HL-60 (cell line): ENCODE data around the gene CCSER2.
A peak's percentile ranks its signal among the peaks of the same experiment; 100 is the strongest.

Source experiments
- DNase-seq, 2 experiments: peaks; one replicate each; pipeline ENCODE4 v3.0.0-alpha.2; 2010 to 2020; ENCODE audit warnings: low read depth in 1 of 2, low spot score in 1 of 2
- H3K27ac ChIP-seq: fragments of 250-450 bp; sonication (Bioruptor Pico); replicated peaks from 2 replicates; pipeline ENCODE4 v1.5.1; 2020; ENCODE audit warnings: mild to moderate bottlenecking, moderate library complexity
- H3K27me3 ChIP-seq: fragments of 250-450 bp; sonication (Bioruptor Pico); 2 replicates; pipeline ENCODE4 v1.5.1; 2021; ENCODE audit warnings: mild to moderate bottlenecking, moderate library complexity; ENCODE audit not compliant: insufficient read depth, poor library complexity, severe bottlenecking
- H3K4me3 ChIP-seq: replicated peaks from 2 replicates; pipeline ENCODE4 v1.5.1; 2011; ENCODE audit warnings: mild to moderate bottlenecking, control low read depth, low read length; ENCODE audit not compliant: insufficient read depth
- CTCF ChIP-seq: IDR thresholded peaks from one replicate; pipeline ENCODE4 v1.5.1; 2011; ENCODE audit warnings: low read length, control low read depth, inconsistent platforms; ENCODE audit not compliant: insufficient read depth
- GABPA ChIP-seq: IDR thresholded peaks from 2 replicates; pipeline ENCODE4 v1.6.1; 2012; ENCODE audit warnings: low read depth
- POLR2AphosphoS5 ChIP-seq: IDR thresholded peaks from 2 replicates; pipeline ENCODE4 v1.6.1; 2012; ENCODE audit warnings: low read depth
- REST ChIP-seq: IDR thresholded peaks from 2 replicates; pipeline ENCODE4 v1.6.1; 2012; ENCODE audit warnings: low read depth; ENCODE audit not compliant: insufficient replicate concordance
- SPI1 ChIP-seq: IDR thresholded peaks from 2 replicates; pipeline ENCODE4 v1.6.1; 2012; ENCODE audit warnings: low read depth, mild to moderate bottlenecking, borderline replicate concordance

The CCSER2 gene

GRCh38 chr10:84548869-84549268, 220.5 kb downstream of the CCSER2 start:
- DNase-seq, result no peak
- Histone ChIP-seq H3K4me3 (no peak overlapping the region), H3K27ac (no peak overlapping the region), H3K27me3 (no peaks in the 10 kb centered on the region)
- TF ChIP-seq SPI1 (no peak), CTCF (peak; percentile 14)

GRCh38 chr10:84549368-84550165, 221.2 kb downstream of the CCSER2 start:
- no peaks in the 10 kb centered on the region for H3K27me3 ChIP-seq
- H3K27ac ChIP-seq, result no peak overlapping the region
- H3K4me3 ChIP-seq, result no peak overlapping the region
- TF ChIP-seq GABPA, result no peak
- TF ChIP-seq CTCF, result no peak
- no peak for TF ChIP-seq POLR2AphosphoS5
- no peak for TF ChIP-seq SPI1
- no peak for TF ChIP-seq REST
- DNase-seq, result no peak

GRCh38 chr10:84550756-84551436, 222.5 kb downstream of the CCSER2 start:
- H3K4me3 ChIP-seq, result no peak overlapping the region
- TF ChIP-seq POLR2AphosphoS5, result no peak
- no peak for TF ChIP-seq SPI1
- no peak for TF ChIP-seq REST
- no peak overlapping the region for H3K27ac ChIP-seq
- H3K27me3 ChIP-seq, result no peaks in the 10 kb centered on the region
- DNase-seq, result no peak

- no peak for TF ChIP-seq CTCF
- TF ChIP-seq SPI1, result no peak
- no peak for TF ChIP-seq GABPA
- no peak for TF ChIP-seq POLR2AphosphoS5
- no peak for TF ChIP-seq REST
- no peaks in the 10 kb centered on the region for H3K27me3 ChIP-seq
- H3K27ac ChIP-seq, result no peak overlapping the region
- no peak for DNase-seq
- no peak overlapping the region for H3K4me3 ChIP-seq
These were observed 223.2 kb downstream of the CCSER2 start for GRCh38 chr10:84551437-84552120.
